NB4 (cell line): ENCODE data around the gene MATR3.

Experiments
- CTCF ChIP-seq: IDR thresholded peaks from one replicate; pipeline ENCODE4 v1.5.1; 2012; ENCODE audit warnings: low read depth, low read length
- POLR2A ChIP-seq: IDR thresholded peaks from 2 replicates; pipeline ENCODE4 v1.6.1; 2011; ENCODE audit warnings: mild to moderate bottlenecking; ENCODE audit not compliant: insufficient read length; ENCODE audit errors: extremely low read depth

GRCh38 chr5:139378101-139378825 lies 84.7 kb downstream of the MATR3 start:
- TF ChIP-seq CTCF (no peak), POLR2A (no peak)
